GM21526 (cell line): ENCODE results near the gene KRABD2.
"Not testable (repeated sequence)": the region's sequence is repeated elsewhere in the genome, so short reads cannot be mapped to it uniquely, and the experiment has no call there.

ENCODE experiments used
- ATAC-seq: cut with Tn5 transposase; IDR thresholded peaks from one replicate; pipeline ENCODE4 v1.9.1; 2021; ENCODE audit warnings: moderate library complexity; ENCODE audit not compliant: unreplicated experiment, low FRiP score

KRABD2 gene

DNA sequence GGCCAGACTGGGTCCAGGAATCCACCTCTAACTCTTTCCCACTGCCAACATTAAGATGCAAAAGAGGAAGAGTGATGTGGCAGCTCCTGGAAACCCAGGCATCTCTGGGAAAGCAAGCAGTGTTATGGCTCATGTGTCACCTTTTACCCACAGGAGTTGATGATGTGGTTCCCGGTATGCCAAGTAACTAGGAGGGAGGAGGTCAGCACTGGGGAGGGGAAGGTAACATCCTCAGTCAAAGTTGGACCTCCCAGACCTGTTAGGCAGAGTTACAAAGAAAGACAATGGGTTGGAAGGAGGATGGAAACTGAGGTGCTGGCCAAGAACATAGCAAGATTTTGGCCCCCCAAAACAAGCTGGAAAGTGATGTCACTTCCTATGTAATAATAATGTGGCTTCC, 11.4 kb downstream of the KRABD2 start:
- no peak for ATAC-seq

DNA sequence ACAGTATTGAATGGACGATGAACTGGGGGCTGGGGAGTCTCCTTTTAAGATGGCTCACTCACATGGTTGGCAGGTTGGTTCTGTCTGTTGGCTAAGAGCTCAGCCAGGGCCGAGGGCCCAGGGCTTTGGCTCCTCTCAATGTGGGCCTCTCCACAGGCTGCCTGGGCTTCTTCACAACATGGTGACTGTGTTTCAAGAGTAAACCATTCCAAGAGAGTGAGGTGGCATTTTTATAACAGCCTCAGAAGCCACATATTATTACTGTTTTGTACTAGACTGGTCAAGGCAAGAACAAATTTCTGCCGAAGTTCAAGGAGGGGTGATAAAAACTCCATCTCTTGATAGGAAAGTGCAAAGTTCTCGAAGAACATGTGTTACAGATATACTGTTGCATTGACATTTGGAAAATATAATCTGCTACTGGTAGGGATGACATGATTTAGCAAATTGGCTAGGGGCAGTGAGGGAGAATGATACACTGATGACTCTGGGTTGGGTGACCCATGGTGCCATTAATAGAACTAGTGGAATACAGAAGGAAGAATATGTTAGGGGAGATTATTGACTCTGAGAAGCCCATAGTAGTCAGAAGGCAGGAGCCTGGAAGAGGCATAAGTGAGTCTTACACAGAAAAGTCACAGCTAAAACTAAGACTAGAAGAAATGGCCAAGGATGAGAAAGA, 13.7 kb downstream of the KRABD2 start:
- ATAC-seq, result no peak

DNA sequence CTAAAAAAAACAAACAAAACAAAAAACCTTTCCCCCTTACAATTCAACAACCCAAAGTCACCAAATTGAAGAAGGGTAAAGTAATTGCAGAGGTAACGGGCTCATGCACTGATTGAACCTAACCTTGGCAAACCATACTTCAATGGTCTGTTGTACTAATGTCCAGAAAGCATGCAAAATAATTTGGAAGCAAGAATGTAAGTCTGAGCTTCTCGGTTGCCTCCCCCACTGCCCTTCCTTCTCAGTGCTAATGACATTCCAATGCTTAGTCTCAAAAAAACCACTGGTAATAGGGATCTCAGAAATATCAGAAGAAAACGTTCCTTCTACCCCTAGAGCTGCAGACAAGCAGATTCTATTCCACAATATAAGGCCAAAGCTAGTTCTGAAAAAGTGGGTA, 15.8 kb downstream of the KRABD2 start:
- ATAC-seq, result no peak

DNA sequence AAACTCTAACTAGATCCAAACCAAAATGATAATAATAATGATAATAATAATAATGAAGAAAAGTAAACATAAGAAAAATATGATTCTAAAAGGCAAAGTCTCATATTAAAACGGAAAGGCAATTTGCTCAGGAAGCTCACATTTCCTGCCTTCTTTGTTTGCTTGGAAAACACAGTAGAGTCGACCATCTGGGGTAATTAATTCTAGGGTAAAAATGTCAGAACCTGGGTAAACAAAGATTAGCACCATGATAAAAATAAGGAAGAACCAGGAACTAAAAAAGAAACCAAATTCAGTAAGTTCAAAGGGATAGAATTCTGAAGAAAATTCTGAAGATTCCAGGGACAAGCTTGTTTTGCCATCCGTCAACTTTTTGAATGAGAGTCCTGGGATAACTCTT, 16.2 kb downstream of the KRABD2 start:
- no peak for ATAC-seq

DNA sequence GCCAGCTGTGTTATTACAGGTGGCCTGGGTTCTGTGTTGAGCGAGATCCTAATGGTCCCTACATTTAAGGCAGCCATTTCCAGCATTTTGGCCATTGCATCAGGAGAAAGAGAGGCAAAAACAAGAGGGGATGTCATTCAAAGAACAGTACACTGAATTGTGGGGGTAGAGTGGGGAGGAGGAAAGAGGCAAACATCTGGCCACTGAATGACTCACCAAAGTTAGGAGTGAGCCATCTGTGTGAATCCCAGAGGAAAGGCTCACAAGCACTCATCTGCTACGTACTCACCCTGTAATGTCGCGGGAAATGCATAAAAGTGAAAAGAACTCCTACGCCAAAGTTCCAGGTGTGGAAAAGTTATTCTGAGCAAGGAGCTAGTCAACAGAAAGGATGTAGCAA, 16.7 kb downstream of the KRABD2 start:
- no peak for ATAC-seq

DNA sequence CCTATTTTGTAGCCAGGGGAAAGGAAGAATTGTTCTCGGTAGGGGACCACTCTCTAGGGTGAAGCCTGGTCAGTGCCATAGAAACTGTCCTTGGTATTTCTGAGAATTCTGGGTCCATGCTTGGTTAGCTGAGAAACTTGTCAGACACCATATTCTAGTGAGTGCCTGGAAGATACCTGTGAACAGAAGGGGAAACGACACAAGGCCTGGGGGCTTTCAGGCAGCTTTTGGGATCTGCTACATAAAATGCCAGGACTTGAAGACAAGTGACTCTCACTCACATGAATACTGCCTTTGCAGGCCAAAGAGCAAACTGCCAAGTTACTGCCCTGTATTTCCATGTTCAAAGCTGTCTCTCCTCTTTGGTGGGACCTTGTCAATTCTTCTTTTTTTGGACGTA, 18.6 kb downstream of the KRABD2 start:
- no peak for ATAC-seq

DNA sequence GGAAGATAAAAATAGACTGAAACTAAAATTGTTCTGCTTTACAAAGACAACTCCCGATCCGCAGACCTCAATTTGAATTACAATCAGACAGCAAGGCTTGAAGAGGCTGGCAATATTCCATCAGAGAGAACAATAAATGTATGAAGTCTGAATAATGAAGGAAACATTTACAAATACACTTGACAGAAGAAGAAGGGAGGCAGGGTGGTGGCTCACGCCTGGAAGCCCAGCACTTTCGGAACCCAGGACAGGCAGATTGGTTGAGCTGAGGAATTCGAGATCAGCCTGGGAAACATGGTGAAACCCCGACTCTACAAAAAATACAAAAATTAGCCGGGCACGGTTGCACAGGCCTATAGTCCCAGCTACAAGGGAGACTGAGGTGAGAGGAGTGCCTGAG, 22.3 kb downstream of the KRABD2 start:
- no peak for ATAC-seq

DNA sequence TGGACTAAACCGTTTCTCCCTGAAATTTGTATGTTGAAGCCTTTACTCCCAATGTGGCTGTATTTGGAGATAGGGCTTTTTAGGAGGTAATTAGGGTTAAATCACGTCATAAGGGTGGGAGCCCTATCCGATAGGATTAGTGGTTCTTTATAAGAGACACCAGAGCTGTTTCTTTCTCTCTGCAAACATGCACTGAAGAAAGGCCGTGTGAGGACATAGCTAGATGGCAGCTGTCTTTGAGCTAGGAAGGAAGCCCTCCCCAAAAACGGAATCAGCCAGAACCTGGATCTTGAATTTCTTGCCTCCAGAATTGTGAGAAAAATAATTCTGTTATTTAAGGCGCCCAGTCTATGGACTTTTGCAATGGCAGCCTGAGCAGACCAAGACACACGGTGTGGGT, 22.8 kb downstream of the KRABD2 start:
- ATAC-seq, result no peak

DNA sequence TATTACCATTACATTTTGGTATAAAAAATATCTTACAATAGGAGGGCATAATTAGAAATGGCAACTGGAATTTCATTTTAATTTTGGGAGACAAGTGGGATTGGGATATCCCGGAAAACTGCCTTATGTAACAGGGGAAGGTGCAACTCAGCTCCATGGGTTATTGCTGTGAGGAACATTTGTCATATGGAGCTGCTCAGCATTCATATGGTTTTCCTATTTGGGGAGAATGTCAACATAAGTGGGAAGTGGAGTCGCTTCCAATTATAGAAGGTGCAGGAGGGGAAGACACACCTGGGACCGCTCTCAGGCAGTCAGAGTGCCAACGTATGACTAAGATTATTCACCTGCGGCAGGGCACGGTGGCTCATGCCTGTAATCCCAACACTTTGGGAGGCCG, 26.2 kb downstream of the KRABD2 start:
- no peak for ATAC-seq

DNA sequence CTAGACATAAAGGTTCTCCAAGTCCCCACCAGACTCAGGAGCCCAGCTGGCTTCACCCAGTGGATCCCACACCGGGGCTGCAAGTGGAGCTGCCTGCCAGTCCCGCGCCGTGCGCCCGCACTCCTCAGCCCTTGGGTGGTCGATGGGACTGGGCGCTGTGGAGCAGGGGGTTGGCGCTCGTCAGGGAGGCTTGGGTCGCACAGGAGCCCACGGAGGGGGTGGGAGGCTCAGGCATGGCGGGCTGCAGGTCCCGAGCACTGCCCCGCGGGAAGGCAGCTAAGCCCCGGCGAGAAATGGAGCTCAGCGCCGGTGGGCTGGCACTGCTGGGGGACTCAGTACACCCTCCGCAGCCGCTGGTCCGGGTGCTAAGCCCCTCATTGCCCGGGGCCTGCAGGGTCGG, 29.5 kb downstream of the KRABD2 start:
- ATAC-seq, result not testable (repeated sequence)

DNA sequence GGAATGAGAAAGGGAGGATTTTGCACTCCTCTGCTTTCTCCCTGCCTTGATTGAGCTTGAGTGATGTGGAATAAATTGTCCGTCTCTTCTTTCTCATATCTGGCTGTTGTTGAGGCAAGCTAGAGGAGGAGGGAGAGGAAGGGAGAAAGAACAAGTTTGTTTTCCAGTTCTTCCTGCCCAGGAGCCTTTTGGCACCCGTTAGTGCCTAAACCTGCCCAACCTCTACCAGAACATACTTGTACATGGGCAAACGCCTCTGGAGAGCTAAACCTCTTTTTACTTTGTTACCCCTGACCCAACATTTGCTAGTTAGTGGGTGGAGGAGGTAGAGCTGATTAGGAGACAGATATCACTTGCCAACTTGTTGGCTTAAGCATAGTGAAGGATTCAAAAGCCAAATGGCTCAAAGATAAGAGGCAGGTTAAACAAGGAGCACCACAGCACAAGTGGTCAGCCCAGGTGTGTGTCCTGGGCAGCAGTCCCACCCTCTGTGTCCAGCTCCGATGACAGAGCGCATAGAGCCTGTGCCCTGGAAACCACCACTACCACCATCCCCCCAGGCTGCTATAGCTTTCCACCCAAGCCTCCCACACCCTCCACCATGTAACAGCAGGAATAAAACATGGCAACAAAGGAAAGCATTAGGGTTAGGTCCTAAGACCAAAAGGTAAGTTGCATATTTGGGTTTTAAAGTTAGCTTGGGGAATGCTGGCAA, 30.4 kb downstream of the KRABD2 start:
- no peak for ATAC-seq

DNA sequence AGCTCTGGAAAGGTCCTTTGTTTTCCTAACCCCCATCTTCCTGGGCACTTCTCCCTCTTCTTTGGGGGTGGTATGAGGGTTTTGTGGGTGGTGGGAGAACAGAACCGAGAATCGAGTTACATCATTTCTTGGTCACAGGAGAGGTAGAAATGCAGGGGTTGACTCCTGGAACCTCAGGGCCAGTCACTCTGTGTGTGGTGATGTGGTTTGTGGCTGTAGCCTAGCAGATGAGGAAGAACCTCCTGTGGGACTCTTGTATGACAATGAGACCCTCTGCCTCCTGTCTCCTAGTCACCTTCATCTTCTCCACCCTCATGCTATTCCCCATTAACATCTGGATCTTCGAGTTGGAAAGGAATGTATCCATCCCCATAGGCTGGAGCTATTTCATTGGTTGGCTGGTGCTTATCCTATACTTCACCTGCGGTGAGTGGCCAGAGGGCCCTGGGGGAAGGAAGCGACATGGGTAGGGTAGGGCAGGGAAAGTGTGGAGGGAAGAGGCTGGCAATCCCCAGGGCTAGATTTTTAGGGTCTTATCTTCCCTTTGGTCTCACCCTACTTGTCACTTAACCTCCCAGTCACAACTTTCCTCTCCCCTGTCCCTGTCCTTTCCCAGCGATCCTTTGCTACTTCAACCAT, 31.3 kb downstream of the KRABD2 start:
- no peak for ATAC-seq

DNA sequence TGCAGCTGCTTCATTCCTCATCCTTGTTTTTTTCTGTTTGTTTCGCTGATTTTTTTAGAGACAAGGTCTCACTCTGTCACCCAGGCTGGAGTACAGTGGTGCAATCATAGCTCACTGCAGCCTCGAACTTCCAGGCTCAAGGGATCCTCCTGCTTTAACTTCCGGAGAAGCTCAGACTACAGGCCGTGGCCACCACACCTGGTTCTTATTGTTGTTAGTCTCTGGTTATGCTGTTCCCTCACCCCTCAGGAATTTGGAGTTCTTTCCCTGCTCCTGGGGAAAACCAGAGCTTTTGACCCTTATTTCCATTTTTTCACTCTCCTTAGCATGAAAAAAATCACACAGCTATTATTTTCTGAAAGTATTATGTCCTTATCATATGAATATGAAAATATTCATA, 35.0 kb downstream of the KRABD2 start:
- no peak for ATAC-seq

DNA sequence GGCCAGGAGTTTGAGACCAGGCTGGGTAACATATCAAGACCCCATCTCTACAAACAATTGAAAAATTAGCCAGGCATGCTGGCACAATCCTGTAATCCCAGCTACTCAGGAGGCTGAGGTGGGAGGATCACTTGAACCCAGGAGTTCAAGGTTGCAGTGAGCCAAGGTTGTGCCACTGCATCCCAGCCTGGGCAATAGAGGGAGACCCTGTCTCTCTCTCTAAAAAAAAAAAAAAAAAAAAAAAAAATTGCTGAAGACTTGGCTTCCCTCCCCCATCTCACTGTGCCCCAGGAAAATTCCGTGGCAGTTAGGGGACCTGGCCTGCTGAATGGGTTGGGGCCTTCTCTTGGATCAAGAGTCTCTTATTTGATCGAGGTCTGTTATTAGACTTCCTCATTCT, 37.0 kb downstream of the KRABD2 start, which contains the start of gene ODF4:
TSS of gene ODF4 (plus strand) at position 301 of the 400 bp plus-strand sequence. CDS start 212 bp downstream, outside the sequence.
- ATAC-seq, result no peak

DNA sequence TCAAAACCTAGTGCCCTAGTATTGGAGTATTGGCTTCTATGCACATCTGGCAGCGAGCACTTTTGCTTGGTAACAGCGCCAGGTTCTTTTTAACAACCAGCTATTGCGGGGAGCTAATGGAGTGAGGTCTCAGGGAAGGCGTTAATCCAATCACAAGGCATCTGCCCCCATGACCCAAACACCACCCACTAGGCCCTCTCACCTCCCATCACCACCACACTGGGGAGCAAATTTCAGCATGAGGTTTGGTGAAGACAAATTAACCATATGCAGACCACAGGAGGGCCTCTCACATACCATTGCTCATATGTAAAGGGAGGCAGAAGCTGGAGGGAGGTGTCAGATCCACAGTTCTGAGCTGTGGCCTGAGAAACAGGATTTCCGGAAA, 37.8 kb downstream of the KRABD2 start:
- ATAC-seq, result no peak

DNA sequence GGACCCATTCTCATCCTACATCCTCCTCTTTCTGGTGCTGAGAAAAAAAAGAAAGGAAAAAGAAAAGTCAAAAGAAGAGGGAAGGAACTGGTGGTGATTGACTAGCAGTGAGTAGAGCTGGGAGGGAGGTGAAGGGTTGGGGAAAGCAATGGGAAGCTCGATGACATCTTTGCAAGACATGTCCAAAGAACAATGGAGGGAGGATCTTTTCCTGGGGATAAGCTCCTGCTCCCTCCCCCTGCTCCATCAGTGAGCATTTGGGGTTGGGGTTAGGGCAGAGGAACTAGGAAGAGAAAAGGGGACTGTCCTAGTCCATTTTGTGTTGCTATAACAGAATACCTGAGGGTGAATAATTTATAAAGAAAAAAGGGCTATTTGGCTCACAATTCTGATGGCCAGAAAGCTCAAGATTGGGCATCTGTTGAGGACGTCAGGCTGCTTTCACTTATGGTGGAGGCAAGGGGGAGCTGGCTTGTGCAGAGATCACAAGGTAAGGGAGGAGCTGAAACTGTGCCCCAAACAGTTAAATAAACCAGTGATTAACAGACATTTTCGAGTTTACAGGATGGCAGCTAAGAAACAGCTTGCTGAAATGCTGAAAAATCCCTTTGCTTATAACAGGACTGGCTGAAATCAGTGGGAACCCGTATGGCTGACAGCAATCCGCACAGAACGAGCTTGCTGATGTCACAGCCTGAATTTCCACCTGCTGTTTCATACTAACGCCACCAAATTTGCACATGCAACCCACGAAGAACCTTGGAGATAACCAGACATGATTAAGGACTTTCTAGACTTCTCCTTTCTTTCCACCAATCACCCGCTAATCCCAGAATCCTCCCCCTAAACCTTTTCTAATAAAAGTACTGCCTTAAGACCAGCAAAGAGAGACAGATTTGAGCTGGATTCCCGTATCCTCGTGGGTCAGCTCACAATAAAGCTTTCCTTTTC, 38.4 kb downstream of the KRABD2 start:
- ATAC-seq, result no peak

DNA sequence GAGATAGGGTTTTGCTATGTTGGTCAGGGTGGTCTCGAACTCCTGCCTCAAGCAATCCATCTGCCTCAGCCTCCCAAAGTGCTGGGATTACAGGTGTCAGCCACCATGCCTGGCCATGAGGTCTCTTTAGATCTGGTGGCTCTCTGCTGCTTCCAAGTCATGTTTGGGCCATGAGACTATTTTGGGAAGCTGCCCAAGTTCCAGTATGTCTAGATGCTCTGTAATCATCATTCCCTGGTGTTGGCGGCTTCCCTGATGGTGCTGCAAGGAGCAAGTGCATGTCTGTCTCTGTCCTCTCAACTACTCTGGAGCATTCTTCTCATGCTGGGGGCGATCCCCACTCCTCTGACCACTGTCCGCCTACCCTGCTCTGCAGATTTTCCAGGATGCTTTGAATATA, 43.2 kb downstream of the KRABD2 start:
- no peak for ATAC-seq

DNA sequence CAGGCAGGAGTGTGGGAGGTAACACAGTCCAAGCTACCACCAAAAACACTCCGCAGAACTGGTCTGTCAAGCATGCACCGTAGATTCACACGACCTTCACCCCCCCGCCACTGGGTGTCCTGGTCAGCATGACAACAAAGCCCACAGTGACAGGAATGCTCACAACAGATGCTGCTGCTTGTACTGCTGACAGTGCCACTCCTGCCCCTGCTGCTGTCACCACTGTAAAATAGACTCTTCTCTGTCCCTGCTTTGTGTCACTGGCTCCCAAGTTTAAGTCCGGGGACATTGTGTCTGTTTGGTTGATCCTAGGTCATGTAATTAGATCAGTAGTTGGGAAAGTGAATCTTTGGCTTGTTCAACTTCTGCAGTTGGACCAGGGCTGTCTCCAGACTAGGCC, 43.8 kb downstream of the KRABD2 start:
- ATAC-seq, result no peak

DNA sequence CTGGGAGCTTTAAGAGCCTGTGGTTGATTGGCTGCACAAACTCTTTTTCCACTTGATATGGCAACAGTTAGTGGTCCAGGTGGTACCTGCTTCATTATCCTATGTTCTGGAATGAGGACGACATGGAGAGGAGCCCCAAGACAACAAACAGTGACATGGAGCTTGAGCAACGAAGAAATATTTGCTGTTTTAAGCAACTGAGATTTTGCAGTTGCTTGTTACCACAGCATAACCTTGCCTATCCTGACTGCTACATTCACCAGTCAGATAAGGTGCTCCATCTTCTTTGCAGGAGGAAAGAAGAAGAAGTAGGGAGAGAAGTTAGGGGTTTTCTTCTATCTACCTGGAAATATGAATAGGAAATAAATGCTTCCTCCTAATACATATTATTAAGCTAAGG, 44.4 kb downstream of the KRABD2 start:
- ATAC-seq, result no peak

DNA sequence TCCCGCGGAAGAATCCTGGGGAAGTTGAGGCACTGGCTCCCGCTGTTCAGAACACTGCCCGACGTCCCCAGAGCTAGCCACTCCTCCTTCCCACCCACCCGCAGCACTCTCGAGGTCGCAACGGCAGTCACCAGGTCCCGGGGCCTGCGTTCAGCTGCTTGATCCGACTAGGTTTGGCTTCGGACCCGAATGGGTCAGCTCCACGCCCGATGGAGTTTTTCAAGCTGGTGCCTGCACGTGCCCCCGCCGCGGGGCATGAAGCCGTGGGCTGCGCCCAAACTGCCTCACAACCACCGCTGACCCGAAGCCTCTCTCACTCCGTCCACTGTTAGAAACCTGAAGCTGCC, 49.2 kb downstream of the KRABD2 start:
- no peak for ATAC-seq
